ENCODE data around the gene GON7. TPM values are rescaled to one million over a fixed set of nuclear protein-coding genes. Genes with fewer than 3 reads are reported as not detected.

GON7 gene
- polyA plus RNA-seq, 1 donor, result 14.9 TPM

DNA sequence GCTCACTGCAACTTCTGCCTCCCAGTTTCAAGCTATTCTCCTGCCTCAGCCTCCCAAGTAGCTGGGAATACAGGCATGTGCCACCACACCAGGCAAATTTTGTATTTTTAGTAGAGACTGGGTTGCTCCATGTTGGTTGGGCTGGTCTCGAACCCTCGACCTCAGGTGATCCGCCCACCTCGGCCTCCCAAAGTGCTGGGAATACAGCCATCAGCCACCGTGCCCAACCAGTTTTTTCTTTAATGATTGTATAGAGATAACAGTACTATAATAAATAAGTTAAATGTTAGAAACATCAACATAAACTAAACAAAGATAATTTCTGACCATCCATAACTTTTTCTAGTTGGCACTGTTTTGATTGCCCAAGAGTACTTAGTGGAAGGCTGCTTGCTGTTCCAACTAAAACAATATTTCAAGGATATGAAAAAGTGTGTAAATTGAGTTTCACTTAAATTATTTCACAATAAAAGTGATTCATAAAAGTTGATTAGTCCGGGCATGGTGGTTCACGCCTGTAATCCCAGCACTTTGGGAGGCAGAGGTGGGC, 5.6 kb downstream of the GON7 start:
- no CpG with 5 or more reads among the region's 7 CpGs for WGBS (ENCODE audit: insufficient coverage, low lambda C conversion rate)
- no peak for DNase-seq
- Histone ChIP-seq H3K27me3 (ENCODE audit: control insufficient read depth, insufficient read depth, low read length) (no peaks in the 10 kb centered on the region), H3K9me3 (ENCODE audit: control insufficient read depth, low read depth, low read length) (no peaks in the 10 kb centered on the region), H3K4me1 (ENCODE audit: control insufficient read depth, insufficient read depth, low read length) (no peaks in the 10 kb centered on the region), H3K27ac (ENCODE audit: low read length) (no peak overlapping the region), H3K36me3 (ENCODE audit: control insufficient read depth, insufficient read depth, low read length) (no peaks in the 10 kb centered on the region), H3K4me3 (ENCODE audit: low read length) (no peak overlapping the region)

GRCh38 chr14:93200553-93200952, 6.3 kb downstream of the GON7 start:
- DNase-seq, result no peak
- Histone ChIP-seq H3K36me3 (ENCODE audit: control insufficient read depth, insufficient read depth, low read length) (no peaks in the 10 kb centered on the region), H3K27ac (ENCODE audit: low read length) (no peak overlapping the region), H3K9me3 (ENCODE audit: control insufficient read depth, low read depth, low read length) (no peaks in the 10 kb centered on the region), H3K27me3 (ENCODE audit: control insufficient read depth, insufficient read depth, low read length) (no peaks in the 10 kb centered on the region), H3K4me3 (ENCODE audit: low read length) (no peak overlapping the region), H3K4me1 (ENCODE audit: control insufficient read depth, insufficient read depth, low read length) (peaks cover 3% of the 10 kb centered on the region)
- WGBS (ENCODE audit: insufficient coverage, low lambda C conversion rate), result 100% methylated on average over 2 of the region's 5 CpGs

DNA sequence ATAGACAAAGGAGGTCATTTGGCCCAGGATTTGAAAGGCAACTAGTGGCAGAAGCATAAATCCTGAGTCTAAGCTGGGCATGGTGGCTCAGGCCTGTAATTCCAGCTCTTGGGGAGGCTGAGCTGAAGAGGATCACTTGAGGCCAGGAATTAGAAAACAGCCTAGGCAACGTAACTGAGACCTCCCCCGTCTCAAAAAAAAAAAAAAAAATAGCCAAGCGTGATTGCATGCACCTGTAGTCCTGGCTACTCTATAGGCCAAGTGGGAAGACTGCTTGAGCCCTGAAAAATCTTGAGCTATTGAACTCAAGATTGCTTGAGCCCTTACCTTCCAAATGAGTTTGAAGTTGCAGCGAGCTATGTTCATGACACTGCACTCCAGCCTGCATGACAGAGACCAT, 7.8 kb downstream of the GON7 start:
- no peak overlapping the region for H3K27ac ChIP-seq (ENCODE audit: low read length)
- H3K9me3 ChIP-seq (ENCODE audit: control insufficient read depth, low read depth, low read length), result no peaks in the 10 kb centered on the region
- H3K27me3 ChIP-seq (ENCODE audit: control insufficient read depth, insufficient read depth, low read length), result no peaks in the 10 kb centered on the region
- H3K36me3 ChIP-seq (ENCODE audit: control insufficient read depth, insufficient read depth, low read length), result no peaks in the 10 kb centered on the region
- H3K4me1 ChIP-seq (ENCODE audit: control insufficient read depth, insufficient read depth, low read length), result peaks cover 8% of the 10 kb centered on the region
- H3K4me3 ChIP-seq (ENCODE audit: low read length), result no peak overlapping the region
- WGBS (ENCODE audit: insufficient coverage, low lambda C conversion rate), result no CpG with 5 or more reads among the region's 4 CpGs
- DNase-seq, result no peak

DNA sequence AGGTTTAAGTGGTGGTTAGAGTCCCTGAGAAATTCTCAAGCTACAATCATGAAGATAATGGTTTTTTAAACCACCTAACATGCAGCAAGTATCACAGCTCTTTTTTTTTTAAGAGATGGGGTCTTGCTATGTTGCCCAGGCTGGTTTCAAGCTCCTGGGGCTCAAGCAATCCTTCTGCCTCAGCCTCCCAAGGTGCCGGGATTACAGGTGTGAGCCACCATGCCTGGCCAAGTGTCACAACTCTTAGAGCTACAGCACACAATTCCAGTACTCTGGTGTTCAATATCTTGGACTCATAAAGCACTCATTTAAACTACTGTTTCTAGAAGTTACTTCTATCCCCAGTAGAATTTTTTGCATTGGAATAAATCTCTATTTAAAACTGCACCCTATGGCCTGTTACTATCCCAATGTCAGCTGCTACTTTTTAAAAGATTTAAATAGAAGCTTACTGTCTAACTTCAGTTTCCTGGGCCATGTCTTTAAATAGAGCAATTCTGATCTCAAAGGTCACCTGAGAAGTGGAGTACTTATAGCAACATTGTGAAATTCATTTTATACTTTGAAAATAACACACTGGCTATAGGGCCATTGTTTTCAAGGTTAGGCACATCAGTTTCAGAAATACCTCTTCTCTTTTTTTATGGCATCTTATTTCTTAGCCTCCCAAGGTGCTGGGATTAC, 11.4 kb downstream of the GON7 start:
- peak in 1 of 2 donors; percentile 70 for DNase-seq
- no CpG with 5 or more reads among the region's 1 CpG for WGBS (ENCODE audit: insufficient coverage, low lambda C conversion rate)
- H3K9me3 ChIP-seq (ENCODE audit: control insufficient read depth, low read depth, low read length), result no peaks in the 10 kb centered on the region

GRCh38 chr14:93186956-93187355, 19.9 kb downstream of the GON7 start:
- WGBS (ENCODE audit: insufficient coverage, low lambda C conversion rate), result no CpG with 5 or more reads among the region's 3 CpGs
- H3K4me1 ChIP-seq (ENCODE audit: control insufficient read depth, insufficient read depth, low read length), result peaks cover 11% of the 10 kb centered on the region
- H3K4me3 ChIP-seq (ENCODE audit: low read length), result no peak overlapping the region
- no peak overlapping the region for H3K27ac ChIP-seq (ENCODE audit: low read length)
- H3K9me3 ChIP-seq (ENCODE audit: control insufficient read depth, low read depth, low read length), result no peaks in the 10 kb centered on the region
- no peak for DNase-seq
- H3K27me3 ChIP-seq (ENCODE audit: control insufficient read depth, insufficient read depth, low read length), result no peaks in the 10 kb centered on the region
- peaks cover 18% of the 10 kb centered on the region for H3K36me3 ChIP-seq (ENCODE audit: control insufficient read depth, insufficient read depth, low read length)

More for the DNA sequence above, 11.4 kb downstream of the GON7 start:
- peaks cover 8% of the 10 kb centered on the region for H3K4me1 ChIP-seq (ENCODE audit: control insufficient read depth, insufficient read depth, low read length)
- H3K36me3 ChIP-seq (ENCODE audit: control insufficient read depth, insufficient read depth, low read length), result no peaks in the 10 kb centered on the region
- H3K4me3 ChIP-seq (ENCODE audit: low read length), result no peak overlapping the region
- H3K27me3 ChIP-seq (ENCODE audit: control insufficient read depth, insufficient read depth, low read length), result no peaks in the 10 kb centered on the region
- H3K27ac ChIP-seq (ENCODE audit: low read length), result peak overlapping the region; percentile 62

DNA sequence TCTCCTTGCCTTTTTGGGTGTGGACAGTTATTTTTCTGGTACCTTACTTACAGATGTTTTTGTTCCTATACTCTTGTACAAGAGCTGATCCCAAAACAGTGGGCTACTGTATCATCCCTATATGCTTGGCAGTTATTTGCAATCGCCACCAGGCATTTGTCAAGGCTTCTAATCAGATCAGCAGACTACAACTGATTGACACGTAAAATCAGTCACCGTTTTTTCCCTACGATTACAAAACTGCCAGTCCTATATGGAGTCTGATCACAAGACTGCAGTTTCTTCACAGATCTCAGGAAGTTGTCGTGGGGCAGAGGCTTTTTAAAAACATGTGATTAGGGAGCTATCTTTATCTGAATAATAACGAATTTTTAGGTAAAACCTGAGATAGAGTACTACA, 20.4 kb downstream of the GON7 start:
- Histone ChIP-seq H3K27me3 (ENCODE audit: control insufficient read depth, insufficient read depth, low read length) (no peaks in the 10 kb centered on the region), H3K4me3 (ENCODE audit: low read length) (no peak overlapping the region), H3K4me1 (ENCODE audit: control insufficient read depth, insufficient read depth, low read length) (peaks cover 11% of the 10 kb centered on the region), H3K27ac (ENCODE audit: low read length) (no peak overlapping the region), H3K36me3 (ENCODE audit: control insufficient read depth, insufficient read depth, low read length) (peaks cover 18% of the 10 kb centered on the region), H3K9me3 (ENCODE audit: control insufficient read depth, low read depth, low read length) (no peaks in the 10 kb centered on the region)
- DNase-seq, result peak in 1 of 2 donors; percentile 24
- 100% methylated on average over 1 of the region's 6 CpGs for WGBS (ENCODE audit: insufficient coverage, low lambda C conversion rate)

GRCh38 chr14:93185349-93185720, 21.5 kb downstream of the GON7 start:
- H3K36me3 ChIP-seq (ENCODE audit: control insufficient read depth, insufficient read depth, low read length), result peaks cover 18% of the 10 kb centered on the region
- peak overlapping the region; percentile 93 for H3K27ac ChIP-seq (ENCODE audit: low read length)
- WGBS (ENCODE audit: insufficient coverage, low lambda C conversion rate), result no CpG with 5 or more reads among the region's 10 CpGs
- H3K4me1 ChIP-seq (ENCODE audit: control insufficient read depth, insufficient read depth, low read length), result peaks cover 11% of the 10 kb centered on the region
- no peaks in the 10 kb centered on the region for H3K9me3 ChIP-seq (ENCODE audit: control insufficient read depth, low read depth, low read length)
- H3K4me3 ChIP-seq (ENCODE audit: low read length), result peak overlapping the region; percentile 68
- no peak for DNase-seq
- H3K27me3 ChIP-seq (ENCODE audit: control insufficient read depth, insufficient read depth, low read length), result no peaks in the 10 kb centered on the region

DNA sequence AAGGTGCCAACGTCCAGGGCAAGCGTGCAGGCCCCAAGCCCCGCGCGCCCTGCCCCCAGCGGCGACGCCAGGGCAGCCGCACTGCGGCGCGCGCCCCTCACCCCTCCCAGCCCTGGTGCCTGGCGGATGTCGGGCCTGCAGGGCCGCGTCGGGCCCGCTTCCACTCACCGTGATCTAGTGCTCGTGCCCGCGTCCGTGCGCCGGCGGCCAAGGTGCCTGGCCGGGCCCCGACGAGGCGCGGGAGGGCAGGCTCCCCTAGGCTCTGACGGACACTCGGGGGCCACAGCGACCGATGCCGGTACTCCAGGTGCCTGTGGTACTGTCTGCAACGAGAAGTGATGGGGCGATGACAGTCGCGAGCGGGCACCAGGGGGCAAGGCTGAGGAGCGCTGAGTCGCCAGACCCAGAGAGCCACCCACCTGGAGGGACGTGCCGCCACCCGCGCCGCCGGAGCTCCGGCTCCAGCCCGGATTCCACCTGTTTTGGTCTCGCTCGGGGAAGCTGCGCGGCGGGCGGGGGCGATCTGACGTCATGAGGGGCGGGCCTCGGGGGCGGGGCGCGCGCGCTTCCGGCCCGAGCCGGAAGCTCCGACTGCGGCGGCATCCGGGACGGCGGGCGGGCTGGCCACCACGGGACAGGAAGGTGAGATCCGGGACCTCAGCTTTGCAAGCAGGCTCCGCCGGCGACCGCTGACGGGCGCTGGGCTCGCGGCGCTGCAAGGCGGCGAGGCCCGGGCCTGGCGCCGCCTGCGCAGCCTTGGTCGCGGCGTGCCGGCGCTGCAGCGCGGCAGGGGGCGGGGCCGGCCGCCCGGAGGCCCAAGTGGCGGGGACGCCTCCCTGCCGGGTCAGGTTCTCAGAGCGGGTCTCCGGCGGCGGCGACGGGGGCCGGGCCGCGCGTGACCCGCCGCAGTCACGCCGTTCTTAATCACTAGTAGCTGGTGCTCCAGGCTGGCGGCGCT, 22.2 kb downstream of the GON7 start, which contains the start of the genes LYSET and MOAP1:
Gene LYSET, plus strand, starts transcription at position 927 of the 958 bp plus-strand sequence. CDS start 89 bp downstream, outside the sequence.
Gene MOAP1, minus strand, starts transcription at position 507 of the 958 bp plus-strand sequence. CDS start 655 bp downstream, outside the sequence.
- Histone ChIP-seq H3K9me3 (ENCODE audit: control insufficient read depth, low read depth, low read length) (no peaks in the 10 kb centered on the region), H3K4me1 (ENCODE audit: control insufficient read depth, insufficient read depth, low read length) (peaks cover 11% of the 10 kb centered on the region), H3K36me3 (ENCODE audit: control insufficient read depth, insufficient read depth, low read length) (peaks cover 18% of the 10 kb centered on the region), H3K27ac (ENCODE audit: low read length) (peak within 1 kb of the TSS; percentile 93), H3K4me3 (ENCODE audit: low read length) (peak within 1 kb of the TSS; percentile 95), H3K27me3 (ENCODE audit: control insufficient read depth, insufficient read depth, low read length) (no peaks in the 10 kb centered on the region)
- peak; percentile 76 to 93 for DNase-seq
- no CpG with 5 or more reads among the region's 124 CpGs for WGBS (ENCODE audit: insufficient coverage, low lambda C conversion rate)

GRCh38 chr14:93183596-93184317, 23.1 kb downstream of the GON7 start:
- peak overlapping the region; percentile 54 for H3K27ac ChIP-seq (ENCODE audit: low read length)
- H3K4me1 ChIP-seq (ENCODE audit: control insufficient read depth, insufficient read depth, low read length), result peaks cover 11% of the 10 kb centered on the region
- peak overlapping the region; percentile 95 for H3K4me3 ChIP-seq (ENCODE audit: low read length)
- DNase-seq, result peak in 1 of 2 donors; percentile 22
- 40% methylated on average over 1 of the region's 17 CpGs for WGBS (ENCODE audit: insufficient coverage, low lambda C conversion rate)
- H3K36me3 ChIP-seq (ENCODE audit: control insufficient read depth, insufficient read depth, low read length), result peaks cover 16% of the 10 kb centered on the region
- no peaks in the 10 kb centered on the region for H3K9me3 ChIP-seq (ENCODE audit: control insufficient read depth, low read depth, low read length)
- no peaks in the 10 kb centered on the region for H3K27me3 ChIP-seq (ENCODE audit: control insufficient read depth, insufficient read depth, low read length)

DNA sequence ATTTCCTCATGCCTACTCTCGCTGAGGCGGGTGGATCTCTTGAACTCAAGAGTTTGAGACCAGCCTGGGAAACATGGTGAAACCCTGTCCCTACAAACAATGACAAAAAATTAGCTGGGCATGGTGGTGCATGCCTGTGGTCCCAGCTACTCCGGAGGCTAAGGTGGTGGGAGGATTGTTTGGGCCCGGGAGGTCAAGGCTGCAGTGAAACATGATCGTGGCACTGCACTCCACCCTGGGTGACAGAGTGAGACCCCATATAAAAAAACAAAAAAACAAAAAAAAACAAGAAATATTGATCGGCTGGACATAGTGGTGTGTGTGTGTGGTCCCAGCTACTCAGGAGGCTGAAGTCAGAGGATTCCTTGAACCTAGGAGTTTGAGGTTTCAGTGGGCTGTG, 31.4 kb downstream of the GON7 start:
- Histone ChIP-seq H3K36me3 (ENCODE audit: control insufficient read depth, insufficient read depth, low read length) (no peaks in the 10 kb centered on the region), H3K27me3 (ENCODE audit: control insufficient read depth, insufficient read depth, low read length) (no peaks in the 10 kb centered on the region), H3K9me3 (ENCODE audit: control insufficient read depth, low read depth, low read length) (no peaks in the 10 kb centered on the region), H3K4me3 (ENCODE audit: low read length) (no peak overlapping the region), H3K4me1 (ENCODE audit: control insufficient read depth, insufficient read depth, low read length) (peaks cover 9% of the 10 kb centered on the region), H3K27ac (ENCODE audit: low read length) (no peak overlapping the region)
- 80% methylated on average over 1 of the region's 6 CpGs for WGBS (ENCODE audit: insufficient coverage, low lambda C conversion rate)
- DNase-seq, result no peak

Measured in large intestine (tissue), 3 donors.